Fibroblast of lung (primary cell): ENCODE data around the gene CAPN14. TPM values are rescaled to one million over a fixed set of nuclear protein-coding genes. Genes with fewer than 3 reads are reported as not detected.

ENCODE experiments used
- DNase-seq, 2 donors: peaks; one replicate each; pipeline versions ENCODE4 v3.0.0 to v3.0.0-alpha.2; 2010; ENCODE audit warnings: low read depth in 2 of 2
- H2AFZ ChIP-seq: 2 replicates; pipeline ENCODE4 v1.5.1; 2012; ENCODE audit warnings: low read length, control low read depth, inconsistent platforms
- H3K27ac ChIP-seq: 2 replicates; pipeline ENCODE4 v1.5.1; 2011; ENCODE audit warnings: low read length, control low read depth; ENCODE audit not compliant: insufficient read depth
- H3K27me3 ChIP-seq: 2 replicates; pipeline ENCODE4 v1.5.1; 2011; ENCODE audit warnings: mild to moderate bottlenecking, low read length; ENCODE audit not compliant: control insufficient read depth, insufficient read depth
- H3K36me3 ChIP-seq: 2 replicates; pipeline ENCODE4 v1.5.1; 2011; ENCODE audit warnings: low read length; ENCODE audit not compliant: control insufficient read depth, insufficient read depth
- H3K4me1 ChIP-seq: 2 replicates; pipeline ENCODE4 v1.5.1; 2011; ENCODE audit warnings: low read length; ENCODE audit not compliant: control insufficient read depth, insufficient read depth; ENCODE audit errors: extremely low read depth
- H3K4me2 ChIP-seq: 2 replicates; pipeline ENCODE4 v1.5.1; 2011; ENCODE audit warnings: low read length, control low read depth; ENCODE audit not compliant: insufficient read depth; ENCODE audit errors: extremely low read depth
- H3K4me3 ChIP-seq, 4 experiments: fragments of 200-600 bp in 1 of 4; sonication (generic) in 1 of 4; replicated peaks in 1 of 4; 2 replicates each; pipeline ENCODE4 v1.5.1; 2011 to 2016; ENCODE audit warnings: low read length in 4 of 4, low read depth in 3 of 4, mild to moderate bottlenecking in 3 of 4, control low read depth in 2 of 4, inconsistent platforms in 1 of 4, mixed read lengths in 1 of 4; ENCODE audit not compliant: insufficient read depth in 1 of 4; ENCODE audit errors: control extremely low read depth in 1 of 4
- H3K79me2 ChIP-seq: 2 replicates; pipeline ENCODE4 v1.5.1; 2012; ENCODE audit warnings: mild to moderate bottlenecking, low read length, inconsistent platforms; ENCODE audit not compliant: control insufficient read depth, insufficient read depth
- H3K9ac ChIP-seq: 2 replicates; pipeline ENCODE4 v1.5.1; 2011; ENCODE audit warnings: mild to moderate bottlenecking, low read length, control low read depth; ENCODE audit not compliant: insufficient read depth
- H3K9me3 ChIP-seq: 2 replicates; pipeline ENCODE4 v1.5.1; 2012; ENCODE audit warnings: low read depth, low read length; ENCODE audit not compliant: control insufficient read depth, insufficient read depth
- H4K20me1 ChIP-seq: 2 replicates; pipeline ENCODE4 v1.5.1; 2011; ENCODE audit warnings: low read length; ENCODE audit not compliant: control insufficient read depth, insufficient read depth; ENCODE audit errors: extremely low read depth
- CTCF ChIP-seq, 2 donors: IDR thresholded peaks in 1 of 2; conservative IDR thresholded peaks in 1 of 2; 1 replicate in 1 of 2; 2 replicates in 1 of 2; pipeline ENCODE4 v1.5.1; 2011 to 2012; ENCODE audit warnings: low read length in 2 of 2, control low read depth in 1 of 2, inconsistent platforms in 1 of 2, low read depth in 1 of 2, mild to moderate bottlenecking in 1 of 2
- EZH2 ChIP-seq: IDR thresholded peaks from 2 replicates; pipeline ENCODE4 v1.5.1; 2012; ENCODE audit warnings: low read length, control low read depth, mild to moderate bottlenecking; ENCODE audit errors: missing control alignments
- polyA plus RNA-seq, 2 donors: library from polyadenylated mRNA; depleted of rRNA in 1 of 2; stranded (reverse) in 1 of 2; unstranded in 1 of 2; fragments of >200 nt; gene quantifications; 2 replicates each; pipeline ENCODE4 v1.2.1, GENCODE V29; 2011 to 2012; ENCODE audit warnings: missing spikeins in 1 of 2
- total RNA-seq: library from RNA; depleted of rRNA; stranded (reverse); fragments of >200 nt; gene quantifications from 2 replicates; pipeline ENCODE4 v1.2.1, GENCODE V29; 2014

CAPN14 gene
- total and polyA plus RNA-seq, 2 donors (not counting 1 experiment from before 2014, with no cell fraction given) = 0.05 to 0.17 TPM

GRCh38 chr2:31124904-31125303, 92.4 kb downstream of the CAPN14 start:
- H3K4me3 ChIP-seq = no peak overlapping the region
- H3K79me2 ChIP-seq = no peaks in the 10 kb centered on the region
- H3K9me3 ChIP-seq = no peaks in the 10 kb centered on the region
- H3K4me2 ChIP-seq = no peak overlapping the region
- DNase-seq = no peak
- no peak overlapping the region for H3K27ac ChIP-seq
- H3K9ac ChIP-seq = no peak overlapping the region
- TF ChIP-seq EZH2 (no peak), CTCF (conservative IDR thresholded peaks at IDR 0.05 in 1 of 2, IDR thresholded peaks at IDR 0.05 in 1 of 2; ENCODE audit: low read depth in 1 of 2, low read length in 2 of 2) (no peak)
- no peaks in the 10 kb centered on the region for H3K27me3 ChIP-seq
- H3K36me3 ChIP-seq = no peaks in the 10 kb centered on the region
- H4K20me1 ChIP-seq = no peaks in the 10 kb centered on the region
- no peaks in the 10 kb centered on the region for H3K4me1 ChIP-seq
- no peak overlapping the region for H2AFZ ChIP-seq

Other genes with a start within 250 kb of the CAPN14 start
- gene GALNT14, start 79.1 kb downstream of the CAPN14 start, total RNA-seq = under 0.01 and 0.83 TPM in 2 replicates
- 0.15 and 0.25 TPM in 2 replicates for gene GALNT14, start 79.1 kb downstream of the CAPN14 start, polyA plus RNA-seq
- gene EHD3, start 16.6 kb upstream of the CAPN14 start, total RNA-seq = 12.3 and 30.6 TPM in 2 replicates
- 37.1 and 37.5 TPM in 2 replicates for gene EHD3, start 16.6 kb upstream of the CAPN14 start, polyA plus RNA-seq
- under 0.01 and 0.50 TPM in 2 replicates for gene XDH, start 197.2 kb upstream of the CAPN14 start, total RNA-seq
- 0.59 and 0.69 TPM in 2 replicates for gene XDH, start 197.2 kb upstream of the CAPN14 start, polyA plus RNA-seq